Testis (tissue), 2 donors: ENCODE measurements around the gene AP2B1.

Source experiments
- CTCF ChIP-seq, 3 experiments: fragments of 450-650 bp in 2 of 3; fragments of 200-600 bp in 1 of 3; sonication (generic) in 1 of 3; IDR thresholded peaks; one replicate each; pipeline ENCODE4 v1.5.1; 2016 to 2019; ENCODE audit warnings: antibody characterized with exemption in 3 of 3, mild to moderate bottlenecking in 2 of 3, moderate library complexity in 1 of 3
- POLR2A ChIP-seq: fragments of 450-650 bp; IDR thresholded peaks from one replicate; pipeline ENCODE4 v1.6.1; 2017; ENCODE audit warnings: antibody characterized with exemption, mild to moderate bottlenecking, moderate library complexity

GRCh38 chr17:35653619-35654361, 66.7 kb downstream of the AP2B1 start:
- no peak for TF ChIP-seq CTCF (IDR thresholded peaks at IDR 0.05)
- TF ChIP-seq POLR2A: no peak
